DOHH2 (cell line): ENCODE measurements around the gene MYH2.

Experiments used
- H3F3A ChIP-seq: fragments of 200-600 bp; sonication (generic), shearing (Covaris generic); 2 replicates; pipeline ENCODE4 v1.6.0; 2016; ENCODE audit warnings: antibody characterized with exemption, mild to moderate bottlenecking; ENCODE audit not compliant: control insufficient read depth, insufficient read depth
- H3K27ac ChIP-seq: fragments of 200-600 bp; sonication (generic); 2 replicates; pipeline ENCODE4 v1.5.1; 2014; ENCODE audit warnings: low read depth, mild to moderate bottlenecking, low read length, moderate library complexity
- H3K27me3 ChIP-seq: fragments of 200-600 bp; sonication (generic); 2 replicates; pipeline ENCODE4 v1.6.1; 2014; ENCODE audit warnings: mild to moderate bottlenecking, low read length, mixed read lengths; ENCODE audit not compliant: control insufficient read depth
- H3K36me3 ChIP-seq: fragments of 200-600 bp; sonication (generic); 2 replicates; pipeline ENCODE4 v1.6.1; 2014; ENCODE audit warnings: mild to moderate bottlenecking, low read length, moderate library complexity, mixed read lengths; ENCODE audit not compliant: control insufficient read depth
- H3K4me1 ChIP-seq: fragments of 200-600 bp; sonication (generic); 2 replicates; pipeline ENCODE4 v1.6.1; 2014; ENCODE audit warnings: mild to moderate bottlenecking, low read length, mixed read lengths; ENCODE audit not compliant: control insufficient read depth
- H3K4me2 ChIP-seq: fragments of 200-600 bp; sonication (generic); 2 replicates; pipeline ENCODE4 v1.6.0; 2014; ENCODE audit warnings: mild to moderate bottlenecking, low read length, moderate library complexity
- H3K4me3 ChIP-seq: fragments of 200-600 bp; sonication (generic); 2 replicates; pipeline ENCODE4 v1.5.1; 2014; ENCODE audit warnings: mild to moderate bottlenecking, low read length, mixed read lengths
- H3K79me2 ChIP-seq: fragments of 200-600 bp; sonication (generic); 2 replicates; pipeline ENCODE4 v1.6.1; 2014; ENCODE audit warnings: mild to moderate bottlenecking, low read length, mixed read lengths; ENCODE audit not compliant: control insufficient read depth
- H3K9me2 ChIP-seq: fragments of 200-600 bp; sonication (generic); replicated peaks from 2 replicates; pipeline ENCODE4 v1.6.1; 2014; ENCODE audit warnings: mild to moderate bottlenecking, low read length, mixed read lengths; ENCODE audit not compliant: control insufficient read depth
- H3K9me3 ChIP-seq: fragments of 200-600 bp; sonication (generic); 2 replicates; pipeline ENCODE4 v1.6.1; 2014; ENCODE audit warnings: antibody characterized with exemption, low read length, mixed read lengths; ENCODE audit not compliant: control insufficient read depth, insufficient read depth
- H4K20me1 ChIP-seq: fragments of 200-600 bp; sonication (generic); 2 replicates; pipeline ENCODE4 v1.6.0; 2014; ENCODE audit warnings: low read depth, mild to moderate bottlenecking, antibody characterized with exemption, low read length, moderate library complexity; ENCODE audit not compliant: control insufficient read depth, insufficient read depth
- EZH2phosphoT487 ChIP-seq: fragments of 200-600 bp; sonication (generic); IDR thresholded peaks from 2 replicates; pipeline ENCODE4 v1.6.1; 2017; ENCODE audit warnings: borderline replicate concordance, mild to moderate bottlenecking, antibody characterized with exemption, low read length, moderate library complexity, mixed read lengths
- TF ChIP-seq, protein P1 (sequence below): fragments of 200-600 bp; sonication (generic); IDR thresholded peaks from one replicate; pipeline ENCODE4 v1.5.1; 2014; ENCODE audit warnings: antibody characterized with exemption, mild to moderate bottlenecking, low read depth, low read length; ENCODE audit not compliant: poor library complexity, severe bottlenecking

The MYH2 gene

DNA sequence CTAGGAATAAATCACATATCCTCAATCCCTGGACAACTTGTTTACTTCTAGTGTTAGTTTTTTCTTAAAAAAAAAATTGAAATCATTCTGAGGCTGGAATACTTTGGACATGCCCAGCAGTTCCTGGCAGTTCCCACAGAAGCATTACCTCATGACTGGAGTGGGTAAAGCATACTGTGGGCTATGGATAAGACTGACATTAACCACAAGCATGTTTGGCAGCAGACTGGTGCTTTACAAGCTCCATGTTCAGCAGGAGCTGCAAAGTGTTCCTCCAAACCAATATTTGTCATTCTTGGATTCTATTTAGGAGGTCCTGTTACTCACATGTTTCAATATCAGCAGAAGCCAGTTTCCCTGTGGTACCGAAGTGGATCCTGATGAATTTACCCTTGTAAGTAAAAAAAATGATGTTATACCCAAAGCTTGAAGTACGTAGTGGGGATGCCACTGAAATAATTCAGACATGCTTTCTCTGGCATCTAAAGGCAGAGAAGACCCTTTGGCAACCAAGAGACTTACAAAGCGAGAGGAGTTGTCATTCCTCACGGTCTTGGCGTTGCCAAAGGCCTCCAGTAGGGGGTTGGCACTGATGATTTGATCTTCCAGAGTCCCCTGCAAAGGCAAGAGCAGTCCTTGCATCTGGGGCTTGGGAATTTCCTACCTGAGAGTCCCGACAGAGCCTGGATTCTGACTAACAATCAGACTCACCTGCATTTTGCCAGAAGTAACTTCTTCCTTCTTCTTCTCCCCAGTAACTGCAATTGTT lies 36.0 kb downstream of the MYH2 start:
- no peak for TF ChIP-seq EZH2phosphoT487
- TF ChIP-seq, protein P1, sequence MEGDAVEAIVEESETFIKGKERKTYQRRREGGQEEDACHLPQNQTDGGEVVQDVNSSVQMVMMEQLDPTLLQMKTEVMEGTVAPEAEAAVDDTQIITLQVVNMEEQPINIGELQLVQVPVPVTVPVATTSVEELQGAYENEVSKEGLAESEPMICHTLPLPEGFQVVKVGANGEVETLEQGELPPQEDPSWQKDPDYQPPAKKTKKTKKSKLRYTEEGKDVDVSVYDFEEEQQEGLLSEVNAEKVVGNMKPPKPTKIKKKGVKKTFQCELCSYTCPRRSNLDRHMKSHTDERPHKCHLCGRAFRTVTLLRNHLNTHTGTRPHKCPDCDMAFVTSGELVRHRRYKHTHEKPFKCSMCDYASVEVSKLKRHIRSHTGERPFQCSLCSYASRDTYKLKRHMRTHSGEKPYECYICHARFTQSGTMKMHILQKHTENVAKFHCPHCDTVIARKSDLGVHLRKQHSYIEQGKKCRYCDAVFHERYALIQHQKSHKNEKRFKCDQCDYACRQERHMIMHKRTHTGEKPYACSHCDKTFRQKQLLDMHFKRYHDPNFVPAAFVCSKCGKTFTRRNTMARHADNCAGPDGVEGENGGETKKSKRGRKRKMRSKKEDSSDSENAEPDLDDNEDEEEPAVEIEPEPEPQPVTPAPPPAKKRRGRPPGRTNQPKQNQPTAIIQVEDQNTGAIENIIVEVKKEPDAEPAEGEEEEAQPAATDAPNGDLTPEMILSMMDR, result no peak
- Histone ChIP-seq H3K9me3 (no peaks in the 10 kb centered on the region), H3K4me1 (no peaks in the 10 kb centered on the region), H3K36me3 (no peaks in the 10 kb centered on the region), H3K4me2 (no peak overlapping the region), H3K27me3 (no peaks in the 10 kb centered on the region), H3K9me2 (no peaks in the 10 kb centered on the region), H3K27ac (no peak overlapping the region), H4K20me1 (no peaks in the 10 kb centered on the region), H3F3A (no peaks in the 10 kb centered on the region), H3K4me3 (no peak overlapping the region), H3K79me2 (no peaks in the 10 kb centered on the region)

DNA sequence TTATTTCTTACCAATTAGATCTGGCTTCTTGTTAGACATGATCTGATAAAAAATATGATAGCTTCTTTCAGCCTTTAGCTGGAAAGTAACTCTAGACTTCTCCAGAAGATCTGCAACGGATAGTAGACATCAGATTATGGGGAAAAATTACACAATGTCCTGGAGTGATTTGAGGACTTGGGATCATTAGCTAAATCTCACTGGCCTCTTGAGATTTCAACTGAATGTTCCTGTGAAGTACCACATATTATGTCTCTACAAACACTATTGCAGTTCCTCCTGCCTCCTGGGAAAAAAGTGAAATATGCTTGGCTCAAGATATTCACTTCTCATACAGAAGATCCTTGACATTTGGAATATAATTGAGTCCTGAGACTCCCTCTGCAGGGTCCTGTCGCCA lies 36.6 kb downstream of the MYH2 start:
- no peak overlapping the region for H3K27ac ChIP-seq
- H3K4me1 ChIP-seq, result no peaks in the 10 kb centered on the region
- H3F3A ChIP-seq, result no peaks in the 10 kb centered on the region
- no peak for TF ChIP-seq EZH2phosphoT487
- TF ChIP-seq, protein P1, result no peak
- no peaks in the 10 kb centered on the region for H4K20me1 ChIP-seq
- H3K9me3 ChIP-seq, result no peaks in the 10 kb centered on the region
- no peaks in the 10 kb centered on the region for H3K79me2 ChIP-seq
- H3K4me3 ChIP-seq, result no peak overlapping the region
- no peaks in the 10 kb centered on the region for H3K27me3 ChIP-seq
- no peak overlapping the region for H3K4me2 ChIP-seq
- H3K9me2 ChIP-seq, result no peaks in the 10 kb centered on the region
- no peaks in the 10 kb centered on the region for H3K36me3 ChIP-seq

DNA sequence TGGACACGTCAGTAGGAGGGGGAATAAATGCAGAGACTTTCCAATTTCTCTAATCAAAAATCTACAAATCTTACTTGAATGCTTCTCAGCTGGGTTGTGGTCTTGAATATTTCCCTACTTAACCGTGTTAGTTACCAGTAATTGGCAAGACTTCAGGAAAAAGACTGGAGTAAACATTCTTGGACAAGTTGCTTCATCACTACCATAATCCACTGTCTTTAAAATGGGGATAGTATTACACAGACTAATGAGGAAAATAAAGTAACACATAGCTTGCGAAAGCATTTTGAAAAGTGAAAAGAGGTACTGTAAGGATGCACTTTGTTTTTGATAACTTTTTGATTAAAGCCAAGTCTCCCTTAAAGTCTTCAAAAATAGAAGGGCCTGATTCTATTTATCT lies 49.5 kb downstream of the MYH2 start:
- Histone ChIP-seq H3K27me3 (no peaks in the 10 kb centered on the region), H4K20me1 (no peaks in the 10 kb centered on the region), H3K27ac (no peak overlapping the region), H3K4me1 (no peaks in the 10 kb centered on the region), H3K9me3 (no peaks in the 10 kb centered on the region), H3K79me2 (no peaks in the 10 kb centered on the region), H3K36me3 (no peaks in the 10 kb centered on the region), H3F3A (no peaks in the 10 kb centered on the region), H3K9me2 (no peaks in the 10 kb centered on the region), H3K4me3 (no peak overlapping the region), H3K4me2 (no peak overlapping the region)
- TF ChIP-seq, protein P1, result no peak
- no peak for TF ChIP-seq EZH2phosphoT487
